LHCN-M2 (cell line): ENCODE data around the gene MAP3K2. TPM values are rescaled to one million over a fixed set of nuclear protein-coding genes. Genes with fewer than 3 reads are reported as not detected.
"Not testable (repeated sequence)": the region's sequence is repeated elsewhere in the genome, so short reads cannot be mapped to it uniquely, and the experiment has no call there.

Experiments used
- DNase-seq: peaks from one replicate; pipeline ENCODE4 v3.0.0-alpha.2; 2012; ENCODE audit warnings: low read depth
- total RNA-seq: library from RNA; depleted of rRNA; stranded (reverse); fragments of >200 nt; gene quantifications from 2 replicates; pipeline ENCODE4 v1.2.3, GENCODE V29; 2014

MAP3K2 gene
- total RNA-seq, 1 experiment from 2014 or later: 38.4 TPM

DNA sequence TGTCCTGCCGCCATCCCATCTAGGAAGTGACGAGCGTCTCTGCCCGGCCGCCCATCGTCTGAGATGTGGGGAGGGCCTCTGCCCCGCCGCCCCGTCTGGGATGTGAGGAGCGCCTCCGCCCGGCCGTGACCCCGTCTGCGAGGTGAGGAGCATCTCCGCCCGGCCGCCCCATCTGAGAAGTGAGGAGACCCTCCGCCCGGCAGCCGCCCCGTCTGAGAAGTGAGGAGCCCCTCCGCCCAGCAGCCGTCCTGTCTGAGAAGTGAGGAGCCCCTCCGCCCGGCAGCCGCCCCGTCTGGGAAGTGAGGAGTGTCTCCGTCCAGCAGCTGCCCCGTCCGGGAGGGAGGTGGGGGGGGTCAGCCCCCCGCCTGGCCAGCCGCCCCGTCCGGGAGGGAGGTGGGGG, 34.6 kb downstream of the MAP3K2 start:
- not testable (repeated sequence) for DNase-seq

DNA sequence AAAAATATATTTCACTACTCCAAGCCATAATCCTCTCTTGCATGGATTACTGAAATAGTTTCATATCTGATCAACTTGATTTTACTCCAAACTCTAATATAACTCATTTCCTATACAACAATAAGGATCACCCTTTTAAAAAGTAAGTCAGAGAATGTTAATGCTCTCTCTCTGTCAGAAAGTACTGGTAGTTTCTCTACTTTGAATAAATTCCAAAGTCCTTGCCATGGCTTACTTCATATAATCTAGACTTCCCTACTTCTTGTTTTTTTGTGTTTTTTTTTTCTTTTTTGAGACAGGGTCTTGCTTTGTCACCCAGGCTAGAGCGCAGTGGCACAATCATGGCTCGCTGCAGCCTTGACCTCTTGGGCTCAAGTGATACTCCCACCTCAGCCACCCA, 36.2 kb downstream of the MAP3K2 start:
- DNase-seq: no peak

DNA sequence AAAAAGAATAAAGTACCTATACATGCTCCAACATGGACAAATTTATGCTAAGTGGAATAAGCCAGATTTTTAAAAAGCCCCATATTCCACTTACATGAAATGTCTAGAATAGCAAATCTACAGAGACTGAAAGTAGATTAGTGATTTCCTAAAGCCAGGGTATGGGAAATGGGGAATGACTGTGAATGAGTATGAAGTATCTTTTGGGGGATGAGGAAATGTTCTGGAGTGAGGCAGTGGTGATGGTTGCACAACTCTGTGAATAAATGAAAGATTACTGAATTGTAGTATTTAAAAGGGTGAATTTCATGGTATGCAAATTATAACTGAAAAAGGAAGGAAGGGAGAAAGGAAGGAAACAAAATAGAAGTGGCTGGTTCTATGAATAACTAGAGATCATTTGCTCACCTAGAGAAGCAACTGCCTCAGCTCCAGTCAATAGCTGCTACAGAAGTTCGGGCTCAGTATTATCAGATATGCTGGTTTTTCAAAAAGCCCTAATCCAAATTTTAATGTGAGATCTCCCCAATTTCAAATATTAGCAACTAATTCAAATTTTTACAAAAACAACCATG, 39.3 kb downstream of the MAP3K2 start:
- DNase-seq: peak; percentile 28

DNA sequence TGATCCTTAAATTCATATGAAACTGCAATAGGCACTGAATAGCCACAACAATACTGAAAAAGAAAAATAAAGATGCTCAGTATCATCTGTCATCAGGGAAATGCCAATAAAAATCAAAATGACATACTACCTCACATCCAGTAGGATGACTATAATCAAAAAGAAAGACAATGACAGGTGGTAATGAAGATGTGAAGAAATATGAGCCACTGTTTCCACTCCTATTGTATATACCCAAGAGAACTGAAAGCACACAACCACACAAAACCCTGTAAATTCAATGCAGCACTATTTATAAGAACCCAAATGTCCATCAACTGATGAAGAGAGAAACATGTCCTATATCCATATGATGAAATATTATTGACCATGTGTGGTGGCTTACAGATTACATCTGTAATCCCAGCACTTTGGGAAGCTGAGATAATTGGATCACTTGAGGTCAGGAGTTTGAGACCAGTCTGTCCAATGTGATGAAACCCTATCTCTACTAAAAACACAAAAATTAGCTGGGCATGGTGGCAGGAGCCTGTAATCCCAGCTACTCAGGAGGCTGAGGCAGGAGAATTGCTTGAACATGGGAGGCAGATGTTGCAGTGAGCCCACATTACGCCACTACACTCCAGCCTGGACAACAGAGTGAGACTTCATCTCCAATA, 39.9 kb downstream of the MAP3K2 start:
- peak; percentile 70 for DNase-seq

DNA sequence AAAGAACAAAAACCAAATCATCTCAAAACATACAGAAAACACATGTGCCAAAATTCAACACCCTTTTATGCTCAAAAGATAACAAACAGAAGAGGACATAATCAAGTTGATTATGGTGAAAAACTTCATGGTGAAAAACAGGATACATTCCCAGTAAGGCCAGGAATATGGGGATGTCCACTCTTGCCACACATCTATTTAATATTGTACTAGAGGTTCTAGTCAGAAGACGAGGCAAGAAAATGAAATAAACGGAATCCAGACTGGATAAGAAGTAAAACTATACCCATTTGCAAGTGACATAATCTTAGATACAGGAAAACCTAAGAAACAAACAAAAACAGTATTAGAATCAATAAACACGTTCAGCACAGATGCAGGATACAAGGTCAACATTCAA, 40.8 kb downstream of the MAP3K2 start:
- DNase-seq: no peak

DNA sequence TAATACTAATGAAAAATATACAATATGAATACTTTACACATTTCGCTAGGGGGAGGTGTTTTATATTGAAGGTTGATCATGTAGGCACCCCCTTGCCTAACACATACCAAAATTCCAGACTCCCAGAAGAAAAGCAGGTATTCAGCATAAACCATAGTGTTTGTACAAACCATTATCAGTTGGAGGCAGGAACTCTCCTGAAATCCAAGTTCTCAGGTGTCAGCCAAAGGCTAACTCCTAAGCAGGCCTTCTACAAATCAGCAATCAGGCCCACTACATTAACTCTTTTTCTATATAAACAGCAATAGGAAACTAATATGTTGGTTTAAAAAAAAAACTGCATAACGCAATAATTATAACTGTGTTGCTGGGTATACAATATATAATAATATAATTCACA, 44.5 kb downstream of the MAP3K2 start:
- no peak for DNase-seq

DNA sequence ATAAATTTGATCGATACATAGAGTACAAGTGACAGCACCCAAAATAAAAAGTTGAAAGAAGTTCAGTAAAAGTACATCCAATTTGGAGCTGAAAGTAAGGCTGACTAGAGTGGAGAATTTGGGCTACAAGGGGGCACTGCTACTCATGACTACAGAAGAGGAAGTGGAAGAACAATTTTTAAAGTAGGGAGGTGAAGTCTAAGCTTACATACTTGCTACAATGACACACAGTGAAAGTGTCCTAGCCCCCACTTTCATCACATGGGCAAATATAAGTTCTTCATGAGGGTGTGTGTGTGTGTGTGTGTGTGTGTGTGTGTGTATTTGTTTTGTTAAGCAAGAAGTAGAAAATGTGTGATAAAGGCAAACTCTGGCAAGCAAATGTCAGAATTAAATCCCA, 45.7 kb downstream of the MAP3K2 start:
- no peak for DNase-seq

DNA sequence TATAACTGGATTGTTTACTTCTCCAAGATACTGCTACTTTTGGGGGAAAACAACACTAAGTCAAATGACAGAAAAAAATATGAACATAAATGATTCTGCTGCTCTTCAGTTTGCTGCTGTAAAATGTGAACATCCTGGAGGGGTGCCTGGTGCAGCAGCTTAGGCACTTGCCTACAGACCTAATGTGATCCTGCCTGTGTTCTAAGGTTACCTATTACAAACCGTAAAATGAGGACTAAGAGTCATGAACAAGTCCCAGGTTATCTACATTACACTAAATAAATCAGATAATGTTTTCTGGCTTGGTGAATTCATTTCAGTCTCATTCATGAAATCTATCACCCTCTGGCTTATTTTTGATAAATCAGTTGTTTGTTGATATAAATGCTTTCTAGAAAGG, 55.4 kb downstream of the MAP3K2 start:
- DNase-seq: no peak

DNA sequence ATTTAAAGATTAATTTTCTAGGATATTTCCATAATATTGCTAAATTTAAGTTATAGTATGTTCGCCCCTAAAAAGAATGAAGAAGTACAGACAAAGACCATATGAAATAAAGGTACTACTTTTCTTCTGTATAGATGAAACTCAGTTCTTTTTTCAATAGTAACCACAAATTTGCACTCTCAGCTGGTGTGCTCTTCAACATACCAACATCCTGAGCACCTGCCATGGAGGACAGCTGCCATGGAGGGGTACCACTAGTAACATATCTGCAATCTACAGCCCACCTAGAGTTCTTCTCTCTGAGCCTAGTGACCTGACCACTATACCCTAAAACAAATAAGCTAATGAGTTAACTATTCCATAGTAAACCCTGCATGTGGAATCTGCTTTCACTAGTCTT, 57.0 kb downstream of the MAP3K2 start:
- no peak for DNase-seq

DNA sequence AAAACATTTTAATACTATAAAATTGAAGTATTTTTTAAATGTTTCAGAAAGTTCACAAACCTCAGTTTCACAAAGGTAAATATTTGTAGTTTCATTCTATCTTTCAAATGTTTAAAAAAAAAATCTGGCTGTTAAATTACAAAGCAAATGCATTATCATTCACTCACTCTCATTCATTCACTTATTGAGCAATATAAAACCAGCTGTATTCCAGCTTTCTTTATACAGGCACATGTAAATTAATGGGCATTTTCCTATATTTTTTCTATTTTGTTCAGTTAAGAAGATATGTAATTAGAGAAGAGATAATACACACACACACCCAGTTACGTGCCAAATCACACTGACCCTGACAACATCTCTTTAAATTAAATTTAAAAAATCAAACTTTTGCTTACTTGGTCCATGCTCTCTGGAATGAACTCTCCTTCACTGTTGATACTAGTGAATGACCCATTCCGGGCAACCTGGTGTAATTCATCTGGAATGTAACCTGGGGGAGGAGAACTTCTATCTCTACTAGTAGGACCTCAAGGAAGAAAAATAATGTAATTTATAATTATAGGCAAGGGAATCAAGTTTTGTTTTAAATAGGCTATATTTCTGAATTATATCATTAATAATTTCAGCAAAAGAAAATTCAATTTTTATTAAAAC, 61.4 kb downstream of the MAP3K2 start:
- DNase-seq: no peak

DNA sequence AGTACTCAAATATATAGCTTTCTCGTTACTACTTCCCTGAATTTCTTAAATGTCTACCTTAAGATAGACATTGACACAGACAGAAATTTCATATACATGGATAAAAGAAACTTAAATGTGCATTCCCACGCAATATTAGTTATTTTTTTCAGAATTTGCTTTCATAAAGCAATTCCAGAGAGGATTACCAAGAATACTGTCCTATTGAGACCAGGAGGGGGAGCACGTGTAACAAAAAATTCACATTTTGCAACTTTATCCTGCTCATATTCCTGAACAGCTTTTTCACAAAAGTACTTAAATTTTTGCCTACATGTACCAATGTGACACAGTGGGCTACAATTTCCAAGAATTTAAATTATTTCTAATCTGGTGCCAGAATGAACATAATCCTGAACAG, 63.1 kb downstream of the MAP3K2 start:
- peak; percentile 55 for DNase-seq

DNA sequence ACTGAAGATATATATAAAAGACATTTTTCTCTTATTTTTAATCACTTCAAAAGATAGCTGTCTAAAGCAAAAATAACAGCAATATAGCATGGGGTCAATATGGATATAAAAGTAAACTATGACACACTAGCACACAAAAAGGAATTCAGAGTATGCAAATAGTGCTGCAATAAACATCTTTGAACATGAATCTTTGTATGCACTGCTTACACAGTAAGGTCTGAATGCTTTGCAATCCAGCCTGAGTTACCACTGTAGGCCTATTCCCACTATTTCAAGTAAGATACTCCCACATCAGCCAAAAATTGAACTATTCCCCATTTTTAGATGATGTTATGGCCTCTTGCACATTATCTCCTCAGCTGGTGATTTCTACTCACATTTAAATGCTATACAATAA, 66.5 kb downstream of the MAP3K2 start:
- no peak for DNase-seq

DNA sequence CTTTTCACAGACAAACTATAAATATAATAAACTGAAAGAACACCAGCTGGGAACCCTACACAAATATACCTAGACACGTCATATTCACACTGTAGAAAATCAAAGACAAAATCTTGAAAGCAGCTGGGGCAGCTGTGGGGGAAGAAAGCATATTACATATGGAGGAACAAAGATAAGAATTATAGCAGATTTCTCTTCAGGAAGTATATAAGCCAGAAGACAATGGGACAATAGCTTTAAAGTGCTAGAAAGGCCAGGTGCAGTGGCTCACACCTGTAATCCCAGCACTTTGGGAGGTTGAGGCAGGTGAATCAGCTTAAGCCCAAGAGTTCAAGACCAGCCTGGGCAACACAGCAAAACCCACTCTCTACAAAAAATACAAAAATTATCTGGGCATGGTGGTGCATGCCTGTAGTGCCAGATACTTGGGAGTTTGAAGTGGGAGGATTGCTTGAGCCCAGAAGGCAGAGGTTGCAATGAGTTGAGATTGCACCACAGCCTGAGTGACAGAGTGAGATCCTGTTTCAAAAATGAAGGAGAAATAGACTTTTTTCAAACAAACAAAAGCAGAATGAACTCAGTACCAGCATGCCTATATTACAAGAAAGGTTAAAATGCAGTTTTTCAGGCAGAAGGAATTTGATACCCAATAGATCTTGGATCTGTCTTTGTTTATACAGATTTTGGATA, 67.0 kb downstream of the MAP3K2 start:
- DNase-seq: no peak

DNA sequence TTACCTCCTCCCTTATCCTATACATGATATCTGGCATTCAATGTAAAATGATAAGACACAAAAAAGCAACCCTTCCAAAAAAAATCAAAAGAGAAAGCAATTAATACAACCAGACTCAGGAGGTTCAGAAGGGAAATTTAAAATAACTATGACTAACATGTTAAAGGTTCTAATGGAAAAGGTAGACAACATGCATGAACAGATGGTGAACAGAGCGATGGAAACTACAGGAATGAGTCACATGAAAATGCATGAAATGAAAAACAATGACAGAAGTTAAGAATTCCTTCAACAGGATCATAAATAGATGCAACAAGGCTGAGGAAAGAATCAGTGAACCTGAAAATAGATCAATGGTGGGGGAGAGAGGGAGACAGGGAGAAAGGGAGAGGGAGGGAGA, 67.7 kb downstream of the MAP3K2 start:
- DNase-seq: peak; percentile 43

DNA sequence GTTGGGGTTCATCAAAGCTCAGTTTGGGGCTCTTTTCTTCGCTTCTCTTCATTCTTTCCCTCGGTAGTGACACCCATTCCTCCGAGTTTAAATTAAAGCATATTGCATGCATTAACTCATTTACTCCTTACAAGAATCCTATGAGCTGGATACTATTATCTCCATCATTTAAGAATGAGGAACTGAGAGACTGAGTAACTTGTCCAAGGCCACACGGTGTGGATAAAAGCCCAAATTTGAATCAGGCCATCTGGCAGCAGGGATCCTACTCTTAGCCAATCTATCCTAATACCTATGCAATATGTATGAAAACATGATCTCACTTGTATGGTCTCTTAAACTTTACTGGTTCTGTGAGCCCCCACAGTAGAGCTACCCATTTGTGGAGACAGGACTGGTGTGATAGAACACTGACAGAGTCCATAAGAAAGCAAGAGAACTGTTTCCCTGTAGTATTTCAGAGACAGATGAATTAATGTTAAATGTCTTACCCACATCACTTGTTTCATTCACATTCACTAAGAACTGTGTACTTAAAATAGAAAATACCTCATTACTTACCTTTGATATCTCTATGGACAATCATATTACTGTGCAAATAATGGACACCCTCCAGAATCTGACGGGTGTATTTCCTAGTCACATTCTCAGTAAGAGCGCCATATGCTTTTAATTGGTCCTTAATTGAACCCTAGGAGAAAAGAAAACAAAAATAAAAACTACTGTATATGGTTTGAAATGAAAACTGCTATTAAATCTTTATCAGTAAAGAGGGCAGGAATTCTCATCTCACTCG, 73.4 kb downstream of the MAP3K2 start:
- no peak for DNase-seq

DNA sequence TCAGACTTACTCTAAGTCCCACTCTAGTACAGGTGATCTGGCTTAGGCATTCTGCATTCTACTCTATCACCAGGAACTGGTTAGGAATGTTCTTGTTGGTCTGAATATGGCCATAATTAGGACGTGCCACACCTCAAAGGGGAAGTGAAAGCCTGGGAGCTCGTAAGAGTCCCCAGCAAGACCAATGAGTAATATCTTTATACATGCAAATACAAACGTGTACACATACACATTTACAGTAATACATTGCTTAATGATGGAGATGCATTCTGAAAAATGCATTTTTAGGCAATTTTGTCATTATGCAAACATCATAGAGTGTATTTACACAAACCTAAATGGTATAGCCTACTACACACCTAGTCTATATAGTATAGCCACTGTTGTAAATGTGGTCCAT, 74.4 kb downstream of the MAP3K2 start:
- DNase-seq: no peak

DNA sequence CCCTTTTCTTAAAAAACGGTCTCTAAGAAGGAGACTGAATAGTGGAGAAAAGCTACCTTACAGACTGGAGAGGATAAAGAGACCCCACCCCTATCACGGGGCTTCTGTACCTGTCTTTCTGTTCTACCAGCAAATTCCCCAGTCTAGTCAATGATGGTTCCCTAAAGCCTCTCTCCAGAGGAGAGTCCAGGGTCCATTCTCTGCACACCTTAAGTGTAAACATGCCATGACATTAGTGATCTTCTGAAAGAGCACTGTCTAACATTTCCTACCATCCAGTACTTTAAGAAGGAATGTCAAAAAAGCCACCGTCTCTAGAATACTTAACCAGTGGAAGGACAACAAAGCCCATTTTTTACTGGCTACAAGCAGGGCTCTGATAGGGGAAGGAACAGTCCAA, 76.8 kb downstream of the MAP3K2 start:
- no peak for DNase-seq

DNA sequence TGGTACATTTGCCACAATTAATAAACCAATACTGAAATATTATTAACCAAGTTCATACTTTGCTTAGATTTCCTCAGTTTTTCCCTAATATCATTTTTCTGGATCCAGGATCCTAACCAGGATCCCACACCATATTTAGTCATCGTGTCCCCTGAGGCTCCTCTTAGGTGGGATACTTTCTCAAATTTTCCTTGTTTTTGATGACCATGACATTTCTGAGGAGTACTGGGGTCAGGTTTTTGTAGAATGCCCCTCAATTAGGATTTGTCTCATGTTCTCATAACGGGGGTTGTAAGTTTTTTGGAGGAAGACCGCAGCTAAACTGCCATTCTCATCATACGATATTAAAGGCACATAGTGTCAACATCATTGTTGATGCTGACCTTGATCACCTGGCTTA, 78.3 kb downstream of the MAP3K2 start:
- DNase-seq: no peak

DNA sequence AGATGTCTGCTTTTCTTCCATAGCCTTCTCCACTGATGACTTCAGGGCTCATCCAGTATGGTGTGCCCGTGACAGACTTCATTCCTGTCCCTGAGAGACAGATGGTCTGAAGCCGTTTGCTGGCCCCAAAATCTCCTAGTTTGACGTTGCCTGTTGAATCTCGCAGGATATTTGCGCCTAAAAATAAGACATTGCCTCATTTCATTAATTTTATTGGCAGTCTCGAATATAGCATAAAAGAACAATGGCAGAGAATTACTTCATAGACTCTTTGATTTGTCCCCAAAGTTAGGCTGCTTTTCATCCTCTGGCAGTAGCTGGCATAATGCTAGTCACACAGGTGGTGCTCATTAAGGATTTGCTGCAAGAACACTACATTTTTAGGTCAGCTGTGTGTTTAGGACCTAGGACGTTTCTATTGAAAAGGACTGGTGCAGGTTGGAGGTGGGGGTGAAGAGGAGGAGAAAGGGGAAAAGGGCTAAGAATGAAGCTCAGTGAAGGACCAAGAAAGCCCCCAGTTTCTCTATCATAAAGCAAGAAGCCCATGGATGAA, 79.1 kb downstream of the MAP3K2 start:
- DNase-seq: no peak

DNA sequence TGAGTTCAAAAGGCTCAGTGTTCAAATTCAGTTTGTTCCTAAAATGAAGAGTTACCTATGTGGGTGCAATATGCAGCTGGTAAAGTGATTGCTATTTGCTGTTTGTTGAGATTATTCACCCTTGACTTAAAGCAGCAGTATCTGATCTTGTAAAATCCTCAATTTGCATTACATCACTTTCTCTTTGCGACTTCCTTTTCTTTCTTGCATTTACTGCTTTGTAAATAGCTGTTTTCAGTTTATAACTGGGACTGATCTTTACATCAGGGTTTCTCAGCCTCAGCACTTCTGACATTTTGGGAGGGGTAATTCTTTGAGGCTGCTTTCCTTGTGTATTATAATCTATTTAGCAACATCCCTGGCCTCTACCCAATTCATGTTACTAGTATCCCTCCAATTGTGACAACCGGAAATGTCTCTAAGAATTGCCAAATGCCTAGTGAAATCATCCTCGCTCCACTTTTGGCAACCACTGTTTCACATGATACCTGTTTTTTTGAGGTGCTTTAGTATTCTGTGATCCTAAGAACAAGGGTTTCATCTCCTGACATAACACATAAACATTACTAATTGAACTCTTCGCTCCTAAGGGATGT, 81.7 kb downstream of the MAP3K2 start:
- DNase-seq: no peak

DNA sequence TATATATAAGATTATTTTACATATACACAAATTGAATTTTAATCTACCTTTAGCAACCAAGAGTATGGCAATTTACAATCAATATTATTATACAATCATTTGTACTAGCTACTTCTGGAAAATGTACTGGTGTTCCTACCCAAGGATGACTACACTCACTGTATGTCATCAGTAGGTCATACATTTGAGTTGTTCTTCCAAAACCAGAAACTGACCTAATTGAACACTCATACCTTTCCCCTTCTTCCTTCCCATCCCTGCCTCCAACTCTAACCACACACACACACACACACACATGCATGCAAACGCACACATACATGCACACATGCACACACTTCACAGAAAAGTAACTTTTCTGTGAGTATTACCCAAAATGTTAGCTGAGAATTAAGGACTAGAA, 85.6 kb downstream of the MAP3K2 start:
- no peak for DNase-seq
